Measurements from ENCODE around the gene USP5. TPM values are rescaled to one million over a fixed set of nuclear protein-coding genes. Genes with fewer than 3 reads are reported as not detected.

The USP5 gene
- total RNA-seq, 1 experiment from 2014 or later: 230 TPM

DNA sequence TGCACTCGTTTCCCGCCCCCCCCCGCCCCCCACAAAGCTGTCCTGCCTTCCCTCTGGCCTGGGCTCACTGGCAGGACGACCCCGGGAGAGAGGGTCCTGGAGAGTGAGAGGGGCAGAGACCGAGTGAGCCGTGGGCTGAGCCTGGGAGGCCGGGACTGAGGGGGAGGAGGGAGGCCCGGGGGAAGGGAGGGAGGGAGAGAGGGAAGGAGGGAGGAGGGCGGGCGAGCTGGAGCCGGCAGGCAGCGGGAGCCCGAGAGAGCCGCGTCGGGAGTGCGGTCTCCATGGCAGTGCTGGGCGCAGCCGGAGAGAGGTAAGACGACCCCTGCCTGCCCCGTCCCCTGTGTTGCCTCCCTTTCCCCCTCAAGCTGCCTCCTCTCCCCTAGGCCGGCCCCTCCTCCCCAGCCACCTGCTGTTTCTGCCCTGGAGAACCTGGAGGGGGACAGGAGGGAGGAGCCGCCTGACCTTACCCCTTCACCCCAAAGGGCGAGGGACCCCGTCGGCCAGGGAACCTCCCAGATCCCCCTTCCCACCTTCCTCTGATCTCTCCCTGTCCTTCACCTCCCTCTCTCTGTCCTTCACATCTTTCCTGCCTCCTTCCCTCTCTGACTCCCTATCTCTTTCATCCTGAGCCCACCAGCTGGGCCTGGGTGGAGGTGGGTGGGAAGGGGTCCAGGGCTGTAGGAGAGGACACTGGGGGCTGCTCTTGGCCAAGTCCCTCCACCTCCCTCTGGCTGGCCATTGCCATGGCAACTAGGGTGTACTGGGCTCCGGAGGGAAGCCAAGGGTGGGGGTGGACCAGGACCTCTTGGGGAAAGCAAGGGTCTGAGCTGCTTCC lies 30.1 kb upstream of the USP5 start, which contains the start of gene GPR162:
Gene GPR162 (plus strand): TSS at position 231 of the 835 bp plus-strand sequence. CDS start 2,078 bp downstream, outside the sequence.
- DNase-seq: no peak
- Mint-ChIP-seq H3K27me3 (ENCODE audit: insufficient read depth, unreplicated experiment) (peaks cover 19% of the 10 kb centered on the region), H3K36me3 (ENCODE audit: insufficient read depth, unreplicated experiment) (no peaks in the 10 kb centered on the region), H3K9me3 (ENCODE audit: unreplicated experiment) (no peaks in the 10 kb centered on the region), H3K4me1 (ENCODE audit: low read depth, unreplicated experiment) (no peaks in the 10 kb centered on the region), H3K4me3 (ENCODE audit: unreplicated experiment) (peak within 1 kb of the TSS; percentile 66), H3K27ac (ENCODE audit: unreplicated experiment) (no peak within 1 kb of the TSS)
- peaks cover 9% of the 10 kb centered on the region for H3K4me1 ChIP-seq
- TF ChIP-seq, protein P1, sequence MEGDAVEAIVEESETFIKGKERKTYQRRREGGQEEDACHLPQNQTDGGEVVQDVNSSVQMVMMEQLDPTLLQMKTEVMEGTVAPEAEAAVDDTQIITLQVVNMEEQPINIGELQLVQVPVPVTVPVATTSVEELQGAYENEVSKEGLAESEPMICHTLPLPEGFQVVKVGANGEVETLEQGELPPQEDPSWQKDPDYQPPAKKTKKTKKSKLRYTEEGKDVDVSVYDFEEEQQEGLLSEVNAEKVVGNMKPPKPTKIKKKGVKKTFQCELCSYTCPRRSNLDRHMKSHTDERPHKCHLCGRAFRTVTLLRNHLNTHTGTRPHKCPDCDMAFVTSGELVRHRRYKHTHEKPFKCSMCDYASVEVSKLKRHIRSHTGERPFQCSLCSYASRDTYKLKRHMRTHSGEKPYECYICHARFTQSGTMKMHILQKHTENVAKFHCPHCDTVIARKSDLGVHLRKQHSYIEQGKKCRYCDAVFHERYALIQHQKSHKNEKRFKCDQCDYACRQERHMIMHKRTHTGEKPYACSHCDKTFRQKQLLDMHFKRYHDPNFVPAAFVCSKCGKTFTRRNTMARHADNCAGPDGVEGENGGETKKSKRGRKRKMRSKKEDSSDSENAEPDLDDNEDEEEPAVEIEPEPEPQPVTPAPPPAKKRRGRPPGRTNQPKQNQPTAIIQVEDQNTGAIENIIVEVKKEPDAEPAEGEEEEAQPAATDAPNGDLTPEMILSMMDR (IDR thresholded peaks at IDR 0.05; ENCODE audit: insufficient read depth in 1 of 2, low read depth in 1 of 2, low read length in 1 of 2, severe bottlenecking in 1 of 2, unreplicated experiment in 1 of 2): no peak
- no peaks in the 10 kb centered on the region for H3K9me3 ChIP-seq
- intact Hi-C loops (cut with micrococcal nuclease; ENCODE audit: unreplicated experiment): no loop called here
- peak within 1 kb of the TSS; percentile 33 for H3K4me3 ChIP-seq (ENCODE audit: low read depth, low read length)
- ChIA-PET POLR2A (interaction anchor here (0.5 to 1.4 kb wide), 4 partner anchors 29 to 70 kb away, joined by 3 to 4 read pairs (median 3); partner anchors contain the start of genes CDCA3 and PTMS), CTCF (interaction anchor here (0.5 to 2.4 kb wide), 6 partner anchors 13 to 219 kb away, joined by 3 to 9 read pairs (median 6); partner anchors contain the start of genes MLF2 and PTMS)
- no peaks in the 10 kb centered on the region for H3K27me3 ChIP-seq (replicated peaks; ENCODE audit: control insufficient read depth, insufficient read depth, low read length)
- no TSS peak for BruUV-seq (replicated peaks)
- no peaks in the 10 kb centered on the region for H3K36me3 ChIP-seq (ENCODE audit: control insufficient read depth, insufficient read depth, low read length)

DNA sequence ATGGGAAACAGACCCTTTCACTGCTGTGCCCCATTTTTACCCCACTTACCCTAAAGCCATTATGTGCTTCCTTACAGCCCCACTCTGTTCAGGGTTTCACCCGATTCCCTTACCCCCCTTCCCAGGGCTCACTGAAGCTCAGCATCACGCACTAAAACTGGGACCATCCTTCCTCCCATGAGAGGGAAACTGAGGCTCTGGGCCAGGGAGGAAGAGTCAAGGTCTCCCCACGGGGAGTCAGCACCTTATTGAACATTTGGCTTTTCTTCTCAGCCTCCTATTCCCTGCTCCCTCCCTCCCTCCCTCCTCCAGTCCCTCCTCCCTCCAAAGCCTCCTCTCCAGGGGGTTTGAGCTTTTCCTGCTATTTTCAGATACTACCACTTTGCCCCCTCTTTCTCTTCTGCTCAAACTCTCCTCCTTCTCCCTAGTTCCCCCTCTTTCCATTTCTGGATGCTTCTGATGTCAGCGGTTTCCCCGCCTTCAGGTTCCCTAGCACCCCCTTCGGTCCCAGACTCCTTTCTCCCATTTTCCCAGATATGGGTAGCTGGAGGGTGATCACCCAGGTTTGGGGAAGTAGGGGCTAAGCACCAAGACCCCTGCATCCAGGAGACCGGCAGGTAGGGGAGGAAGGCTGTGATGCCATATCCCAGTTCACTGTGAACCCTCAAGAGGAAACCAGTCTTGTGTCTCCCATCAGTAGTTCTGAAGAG lies 29.4 kb upstream of the USP5 start:
- TF ChIP-seq, protein P1 (IDR thresholded peaks at IDR 0.05; ENCODE audit: insufficient read depth in 1 of 2, low read depth in 1 of 2, low read length in 1 of 2, severe bottlenecking in 1 of 2, unreplicated experiment in 1 of 2): no peak
- intact Hi-C loops (cut with micrococcal nuclease; ENCODE audit: unreplicated experiment): no loop called here
- Mint-ChIP-seq H3K9me3 (ENCODE audit: unreplicated experiment) (no peaks in the 10 kb centered on the region), H3K4me3 (ENCODE audit: unreplicated experiment) (peak overlapping the region; percentile 66), H3K27ac (ENCODE audit: unreplicated experiment) (no peak overlapping the region), H3K4me1 (ENCODE audit: low read depth, unreplicated experiment) (peaks cover 5% of the 10 kb centered on the region), H3K27me3 (ENCODE audit: insufficient read depth, unreplicated experiment) (peaks cover 22% of the 10 kb centered on the region), H3K36me3 (ENCODE audit: insufficient read depth, unreplicated experiment) (no peaks in the 10 kb centered on the region)
- no TSS peak for BruUV-seq (replicated peaks)
- H3K27me3 ChIP-seq (replicated peaks; ENCODE audit: control insufficient read depth, insufficient read depth, low read length): no peaks in the 10 kb centered on the region
- no peak for DNase-seq
- ChIA-PET CTCF (interaction anchor here (0.6 to 2.4 kb wide), 5 partner anchors 12 to 210 kb away, joined by 3 to 9 read pairs (median 6); partner anchors contain the start of gene PTMS), POLR2A (interaction anchor here (0.5 to 1.4 kb wide), 3 partner anchors 29 to 71 kb away, joined by 3 to 4 read pairs (median 3); partner anchors contain the start of gene CDCA3)
- H3K4me3 ChIP-seq (ENCODE audit: low read depth, low read length): no peak overlapping the region
- peaks cover 15% of the 10 kb centered on the region for H3K4me1 ChIP-seq
- H3K36me3 ChIP-seq (ENCODE audit: control insufficient read depth, insufficient read depth, low read length): no peaks in the 10 kb centered on the region
- no peaks in the 10 kb centered on the region for H3K9me3 ChIP-seq

Measured in Caco-2 (cell line).